Amniotic epithelial cell (primary cell): ENCODE results near the gene SPAG4.

ENCODE experiments used
- DNase-seq: peaks from one replicate; pipeline ENCODE4 v3.0.0-alpha.2; 2010; ENCODE audit warnings: low read depth

Gene SPAG4

DNA sequence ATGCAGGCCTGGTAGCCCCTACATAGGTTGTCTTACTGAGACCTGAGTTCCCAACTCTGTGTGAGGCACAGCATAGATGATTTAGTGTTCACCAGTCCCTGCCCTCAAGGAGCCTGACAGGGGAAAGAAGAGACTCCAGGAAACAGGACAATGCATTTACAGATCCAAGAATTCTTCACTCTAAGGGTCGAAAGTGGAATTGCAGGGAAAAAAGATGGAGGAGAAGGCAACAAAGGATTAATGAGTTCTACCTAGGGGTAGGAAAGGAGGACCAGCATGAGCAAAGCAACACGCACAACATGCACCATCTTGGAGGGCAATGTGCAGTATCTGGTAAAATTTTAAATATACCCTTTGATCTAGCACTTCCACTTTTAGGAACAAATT, 5.9 kb downstream of the SPAG4 start:
- no peak for DNase-seq

DNA sequence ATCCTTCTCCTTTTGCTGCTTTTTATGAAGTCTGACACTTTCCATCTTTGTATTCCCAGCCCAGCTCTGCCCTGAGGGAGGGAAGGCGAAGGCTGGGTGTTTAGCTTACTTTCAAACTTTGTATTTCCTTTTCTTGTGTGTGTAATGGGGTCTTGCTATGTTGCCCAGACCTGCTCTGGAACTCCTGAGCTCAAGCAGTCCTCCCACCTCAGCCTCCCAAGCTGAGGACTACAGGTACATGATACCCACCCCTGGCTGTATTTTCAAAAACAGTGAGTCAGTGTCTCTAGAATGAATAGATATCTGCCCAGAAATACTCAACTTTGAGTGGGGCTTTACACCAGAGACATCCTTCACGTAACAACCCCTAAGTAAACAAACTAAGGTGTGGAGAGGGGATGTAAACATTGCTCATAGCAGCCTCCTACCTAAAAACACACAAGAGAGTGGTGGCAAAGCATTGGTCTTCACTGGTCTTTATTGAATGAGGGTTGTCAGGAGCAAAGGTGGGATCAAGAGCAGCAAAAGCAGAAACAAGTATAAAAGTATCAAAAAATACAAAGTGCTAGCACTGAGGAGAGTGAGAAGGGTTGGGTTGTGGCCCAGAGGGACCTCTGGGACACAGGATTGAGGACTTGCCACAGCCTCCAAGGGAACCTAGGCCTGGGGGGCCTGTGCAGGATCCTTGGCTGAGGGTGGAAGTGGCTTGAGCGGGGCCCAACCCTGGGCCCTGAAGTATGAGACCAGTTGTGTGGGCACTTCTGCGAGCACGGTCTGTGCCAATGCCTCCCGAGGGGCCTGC, 10.2 kb downstream of the SPAG4 start:
- DNase-seq, result no peak

DNA sequence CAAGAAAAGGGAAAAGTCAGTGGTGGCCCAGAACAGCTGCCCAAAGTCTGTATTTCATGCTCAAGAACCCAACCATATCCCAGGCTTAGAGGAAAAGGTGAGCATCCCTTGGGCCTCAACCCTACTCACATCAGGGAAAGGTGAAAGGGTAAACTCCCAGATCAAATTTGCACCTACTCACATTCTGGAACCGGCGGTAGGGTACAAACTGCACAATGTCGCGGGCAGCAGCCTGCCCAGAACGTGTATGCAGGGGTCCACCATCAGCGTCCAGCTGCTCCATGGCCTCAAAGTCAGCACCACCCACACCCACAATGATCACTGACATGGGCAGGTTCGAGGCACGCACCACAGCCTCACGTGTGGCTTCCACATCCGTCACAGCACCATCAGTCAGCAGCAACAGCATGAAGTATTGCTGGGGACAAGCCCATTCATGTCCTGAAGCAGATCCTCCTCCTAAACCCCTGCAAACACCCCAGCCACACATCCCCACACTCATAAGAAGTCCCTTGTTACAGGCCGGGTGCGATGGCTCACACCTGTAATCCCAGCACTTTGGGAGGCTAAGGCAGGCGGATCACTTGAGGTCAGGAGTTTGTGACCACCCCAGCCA, 10.9 kb downstream of the SPAG4 start:
- DNase-seq, result no peak

DNA sequence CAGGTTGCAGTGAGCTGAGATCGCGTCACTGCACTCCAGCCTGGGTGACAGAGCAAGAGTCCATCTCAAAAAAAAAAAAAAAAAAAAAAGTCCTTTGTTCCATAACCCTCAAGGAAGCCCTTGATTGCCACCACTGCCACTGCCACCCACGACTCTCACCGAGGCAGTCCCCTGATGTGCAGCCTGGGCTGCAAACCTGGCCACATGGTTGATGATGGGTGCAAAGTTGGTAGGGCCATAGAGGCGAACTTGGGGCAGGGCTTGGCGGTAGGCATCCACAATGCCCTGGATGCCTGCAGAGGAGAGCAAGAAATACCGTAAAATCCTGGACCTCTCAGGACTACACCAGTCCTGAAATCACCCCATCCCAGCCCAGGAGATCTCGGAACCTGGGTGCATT, 11.5 kb downstream of the SPAG4 start:
- DNase-seq, result no peak

GRCh38 chr20:35629427-35630145, 14.0 kb downstream of the SPAG4 start:
- DNase-seq, result peak; percentile 49

GRCh38 chr20:35630636-35631035, 15.0 kb downstream of the SPAG4 start:
- DNase-seq, result no peak

GRCh38 chr20:35632539-35633115, 17.0 kb downstream of the SPAG4 start:
- DNase-seq, result no peak

DNA sequence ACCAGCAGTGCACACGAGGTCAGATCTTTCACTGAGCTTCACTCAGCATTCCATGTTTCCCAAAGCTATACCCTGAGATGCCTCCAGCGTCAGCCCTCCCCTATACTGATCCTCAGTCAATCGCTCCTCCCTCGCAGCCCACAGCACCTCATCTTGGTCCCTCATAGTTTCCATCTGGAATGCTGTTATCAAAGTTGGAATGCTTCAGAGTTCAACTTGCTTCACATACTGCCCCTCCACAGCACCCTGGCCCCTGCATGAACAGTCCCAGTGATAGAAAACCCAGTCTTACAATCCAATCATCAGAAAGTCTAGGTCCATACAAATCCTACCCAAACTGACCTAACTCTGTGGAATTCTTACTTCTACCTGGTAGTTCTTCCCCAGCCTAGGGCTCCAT, 20.0 kb downstream of the SPAG4 start:
- DNase-seq, result peak; percentile 50

DNA sequence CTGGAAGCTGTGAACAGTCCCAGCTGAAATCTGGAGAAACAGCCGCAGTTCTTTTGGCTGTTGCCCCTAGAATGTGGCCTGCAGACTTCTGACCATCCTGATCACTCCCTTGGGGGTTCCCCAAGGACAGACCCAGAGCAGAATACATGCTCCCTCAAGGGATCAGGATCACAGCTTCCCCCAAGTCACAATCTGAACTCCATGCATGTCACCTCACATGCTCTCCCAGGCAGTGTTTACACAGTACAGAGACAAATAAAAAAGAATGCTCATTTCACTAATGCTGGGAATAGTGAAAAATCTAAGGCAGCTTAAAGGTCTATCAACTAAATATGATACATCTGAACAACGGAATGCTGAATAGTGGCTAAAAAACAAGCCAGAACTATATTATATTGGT, 20.5 kb downstream of the SPAG4 start:
- DNase-seq, result no peak

GRCh38 chr20:35637276-35637675, 21.6 kb downstream of the SPAG4 start:
- DNase-seq, result no peak

DNA sequence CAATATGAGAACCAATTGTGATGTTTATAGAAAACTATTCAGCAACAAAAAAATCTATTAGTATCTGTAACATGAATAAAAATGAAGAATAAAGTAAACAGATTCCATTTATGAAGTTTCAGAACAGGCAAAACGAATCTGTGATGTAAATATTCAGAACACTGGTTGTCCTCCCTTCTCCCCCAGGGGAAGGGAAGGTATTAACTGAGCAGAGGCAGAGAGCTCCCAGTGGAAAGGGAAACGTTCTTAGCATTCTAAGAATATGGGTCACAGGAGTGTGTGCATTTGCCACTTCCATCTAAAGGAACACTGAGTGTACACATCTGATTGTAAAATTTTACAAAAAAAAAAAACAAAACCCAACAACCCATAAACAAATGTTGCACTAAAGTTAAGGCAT, 23.1 kb downstream of the SPAG4 start:
- peak; percentile 24 for DNase-seq

GRCh38 chr20:35640724-35641123, 25.1 kb downstream of the SPAG4 start:
- no peak for DNase-seq

GRCh38 chr20:35641743-35642142, 26.1 kb downstream of the SPAG4 start:
- no peak for DNase-seq

- DNase-seq, result no peak
Measured at GRCh38 chr20:35643045-35643444, 27.4 kb downstream of the SPAG4 start.

DNA sequence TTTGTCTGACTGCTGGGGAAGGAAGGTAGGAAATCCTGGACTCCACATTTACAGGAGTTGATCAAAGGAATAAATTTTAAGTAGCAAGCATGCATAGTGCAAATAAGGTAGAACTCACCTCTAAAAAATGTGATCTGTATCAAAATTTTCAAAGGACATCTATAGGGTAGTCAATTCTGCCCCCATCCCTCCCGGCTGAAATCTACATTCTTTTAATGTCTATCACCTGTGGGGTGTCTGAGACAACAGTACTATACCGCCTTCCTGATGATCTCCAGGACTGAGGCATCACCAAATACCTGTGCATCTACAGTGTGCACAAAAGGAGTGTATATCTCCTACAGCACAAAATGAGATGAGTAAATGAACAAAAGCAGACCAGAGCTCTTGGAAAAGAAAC, 29.2 kb downstream of the SPAG4 start:
- no peak for DNase-seq

DNA sequence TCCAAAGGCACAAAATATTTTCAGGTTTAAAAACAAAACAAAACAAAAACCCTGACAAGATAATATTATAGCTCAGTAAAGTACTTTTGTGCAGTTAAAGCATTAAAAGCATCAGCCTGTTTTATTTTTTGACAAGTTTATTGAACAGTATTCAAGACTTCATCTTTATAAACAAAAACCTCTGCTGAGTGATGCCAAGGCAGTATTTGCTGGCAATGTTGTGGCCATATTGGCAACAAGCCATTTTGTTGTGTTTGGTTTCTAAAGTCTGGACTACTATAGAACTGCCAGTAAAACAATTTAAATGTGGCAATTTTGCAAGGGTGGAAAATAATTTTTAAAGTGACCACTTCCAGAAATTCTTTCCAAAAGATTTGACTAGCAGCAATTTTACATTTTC, 33.2 kb downstream of the SPAG4 start:
- peak; percentile 14 for DNase-seq

DNA sequence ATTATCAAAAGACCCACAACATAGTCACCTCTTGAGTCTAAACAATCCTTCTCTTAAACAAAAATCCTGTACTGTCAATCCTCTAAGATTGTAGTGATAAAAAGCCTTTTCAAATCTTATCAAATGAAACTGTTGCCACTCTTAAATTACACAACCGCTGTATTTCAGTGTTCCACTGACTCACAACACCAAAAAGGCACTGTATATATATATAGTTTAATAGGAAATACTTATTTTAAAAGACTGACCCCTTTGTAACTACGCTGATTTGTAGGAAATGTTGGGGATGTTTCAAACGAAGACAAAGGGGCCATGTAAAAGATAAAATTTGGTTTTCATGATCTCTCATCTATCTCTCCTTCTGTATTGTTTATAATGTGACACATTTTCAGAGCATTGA, 35.0 kb downstream of the SPAG4 start:
- peak; percentile 18 for DNase-seq

GRCh38 chr20:35651958-35652357, 36.3 kb downstream of the SPAG4 start:
- no peak for DNase-seq

GRCh38 chr20:35652641-35653429, 37.2 kb downstream of the SPAG4 start:
- DNase-seq, result no peak

- DNase-seq, result no peak
Measured at GRCh38 chr20:35653430-35653734, 37.8 kb downstream of the SPAG4 start.

DNA sequence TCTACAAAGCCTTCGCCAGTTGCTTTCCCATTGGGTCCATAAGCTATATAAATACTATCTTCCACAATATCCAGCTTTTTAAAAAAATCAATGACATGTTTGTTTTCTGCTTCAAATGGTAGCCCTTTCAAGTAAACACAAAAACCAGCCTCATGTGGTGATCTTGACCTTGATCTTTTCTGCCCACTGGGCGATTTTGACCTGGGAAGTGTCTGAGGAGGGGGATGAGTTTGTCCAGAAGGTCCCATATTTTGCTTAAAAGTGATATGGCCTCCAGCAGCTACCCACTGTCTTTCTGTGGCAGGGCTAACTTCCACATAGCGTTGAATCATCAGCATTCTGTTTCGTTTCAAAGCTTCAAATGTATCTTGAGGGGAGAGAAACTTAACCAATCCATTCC, 38.3 kb downstream of the SPAG4 start:
- no peak for DNase-seq

DNA sequence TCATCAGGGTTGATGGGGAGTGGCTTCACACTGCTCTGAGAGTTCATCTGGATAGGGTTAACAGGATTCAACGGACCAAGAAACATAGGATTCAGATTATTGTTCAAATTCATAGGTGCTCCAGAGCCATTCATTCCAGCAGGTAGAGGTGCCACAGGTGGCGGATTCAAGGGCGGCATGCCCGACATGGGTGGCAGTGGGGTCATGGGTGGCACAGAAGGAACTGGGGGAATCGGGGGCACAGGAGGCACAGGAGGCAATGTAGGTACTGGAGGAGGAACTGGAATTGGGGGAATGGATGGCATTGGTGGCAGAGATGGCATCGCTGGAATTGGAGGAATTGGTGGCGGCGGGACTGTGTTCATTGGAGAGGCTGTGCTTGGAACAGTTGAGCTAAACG, 38.8 kb downstream of the SPAG4 start:
- DNase-seq, result no peak
